Peyer's patch (tissue), 4 donors: ENCODE data around the gene CUL1. TPM values are rescaled to one million over a fixed set of nuclear protein-coding genes. Genes with fewer than 3 reads are reported as not detected.

ENCODE experiments used
- DNase-seq, 3 donors: peaks; one replicate each; pipeline ENCODE4 v3.0.0-alpha.2; 2017 to 2019
- H3K27ac ChIP-seq, 4 donors: fragments of 200-600 bp; sonication (generic); one replicate each; pipeline ENCODE4 v1.5.1; 2016 to 2019
- H3K27me3 ChIP-seq, 2 donors: fragments of 200-600 bp; sonication (generic); one replicate each; pipeline ENCODE4 v1.5.1; 2019
- H3K36me3 ChIP-seq, 3 donors: fragments of 200-600 bp; sonication (generic); one replicate each; pipeline ENCODE4 v1.5.1; 2016 to 2019
- H3K4me1 ChIP-seq, 4 donors: fragments of 200-600 bp; sonication (generic); one replicate each; pipeline ENCODE4 v1.5.1; 2016 to 2019
- H3K4me3 ChIP-seq, 4 donors: fragments of 200-600 bp; sonication (generic); 1 replicate in 3 of 4; 2 replicates in 1 of 4; pipeline ENCODE4 v1.5.1; 2016 to 2019; ENCODE audit warnings: mild to moderate bottlenecking in 1 of 4
- H3K9me3 ChIP-seq, 4 donors: fragments of 200-600 bp; sonication (generic); one replicate each; pipeline ENCODE4 v1.5.1; 2016 to 2019; ENCODE audit warnings: mild to moderate bottlenecking in 1 of 4
- POLR2A ChIP-seq, 2 donors: fragments of 450-650 bp; IDR thresholded peaks; one replicate each; pipeline ENCODE4 v1.5.1; 2017; ENCODE audit warnings: antibody characterized with exemption in 2 of 2, mild to moderate bottlenecking in 2 of 2, moderate library complexity in 2 of 2
- total RNA-seq, 4 donors: library from RNA; depleted of rRNA; stranded (reverse); fragments of >200 nt; gene quantifications; one replicate each; pipeline ENCODE4 v1.1.0, GENCODE V29; 2016
- TF ChIP-seq, protein P1 (sequence below), 6 experiments: fragments of 450-650 bp in 4 of 6; fragments of 200-600 bp in 2 of 6; sonication (generic) in 1 of 6; IDR thresholded peaks; one replicate each; pipeline ENCODE4 v1.5.1; 2017 to 2019; ENCODE audit warnings: antibody characterized with exemption in 6 of 6, mild to moderate bottlenecking in 3 of 6, moderate library complexity in 1 of 6

The CUL1 gene
- total RNA-seq, 4 donors from 2014 or later: 29.5 to 86.6 (median 35.8) TPM

DNA sequence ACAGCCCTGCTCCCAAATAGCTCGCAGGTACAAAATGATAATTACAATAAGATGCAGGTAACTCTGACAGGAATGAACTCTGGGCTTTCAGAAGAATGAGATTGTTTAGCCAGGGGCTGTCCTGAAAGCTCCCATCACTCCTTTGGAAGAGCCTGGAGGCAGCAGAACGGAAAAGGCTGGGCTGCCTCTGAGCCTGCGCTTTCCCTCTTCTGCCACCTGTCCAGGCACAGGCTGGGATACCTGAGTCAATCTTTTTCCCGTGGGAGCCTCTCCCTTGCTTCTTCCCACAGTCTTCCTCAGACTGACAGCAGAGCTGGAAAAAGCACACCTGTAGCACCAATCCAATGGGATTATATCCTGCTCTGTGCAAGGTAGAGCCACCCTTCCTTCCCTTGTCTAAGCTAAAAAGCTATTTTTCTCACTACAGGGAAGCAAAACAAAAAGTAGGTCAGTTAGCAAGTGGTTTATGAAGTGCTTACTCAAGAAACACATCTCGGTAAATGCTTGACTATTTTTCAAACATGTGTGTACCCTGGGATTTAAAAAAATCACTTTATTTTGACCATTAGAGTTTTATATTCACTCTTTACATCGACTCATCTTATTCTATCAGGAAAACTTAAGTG is 12.3 kb upstream of the CUL1 start:
- DNase-seq: no peak
- H3K9me3 ChIP-seq: no peaks in the 10 kb centered on the region
- no peaks in the 10 kb centered on the region for H3K27me3 ChIP-seq
- H3K36me3 ChIP-seq: no peaks in the 10 kb centered on the region
- H3K4me1 ChIP-seq: no peaks in the 10 kb centered on the region
- TF ChIP-seq, protein P1, sequence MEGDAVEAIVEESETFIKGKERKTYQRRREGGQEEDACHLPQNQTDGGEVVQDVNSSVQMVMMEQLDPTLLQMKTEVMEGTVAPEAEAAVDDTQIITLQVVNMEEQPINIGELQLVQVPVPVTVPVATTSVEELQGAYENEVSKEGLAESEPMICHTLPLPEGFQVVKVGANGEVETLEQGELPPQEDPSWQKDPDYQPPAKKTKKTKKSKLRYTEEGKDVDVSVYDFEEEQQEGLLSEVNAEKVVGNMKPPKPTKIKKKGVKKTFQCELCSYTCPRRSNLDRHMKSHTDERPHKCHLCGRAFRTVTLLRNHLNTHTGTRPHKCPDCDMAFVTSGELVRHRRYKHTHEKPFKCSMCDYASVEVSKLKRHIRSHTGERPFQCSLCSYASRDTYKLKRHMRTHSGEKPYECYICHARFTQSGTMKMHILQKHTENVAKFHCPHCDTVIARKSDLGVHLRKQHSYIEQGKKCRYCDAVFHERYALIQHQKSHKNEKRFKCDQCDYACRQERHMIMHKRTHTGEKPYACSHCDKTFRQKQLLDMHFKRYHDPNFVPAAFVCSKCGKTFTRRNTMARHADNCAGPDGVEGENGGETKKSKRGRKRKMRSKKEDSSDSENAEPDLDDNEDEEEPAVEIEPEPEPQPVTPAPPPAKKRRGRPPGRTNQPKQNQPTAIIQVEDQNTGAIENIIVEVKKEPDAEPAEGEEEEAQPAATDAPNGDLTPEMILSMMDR (IDR thresholded peaks at IDR 0.05): no peak
- TF ChIP-seq POLR2A (IDR thresholded peaks at IDR 0.05): no peak
- H3K4me3 ChIP-seq: no peak overlapping the region
- H3K27ac ChIP-seq: no peak overlapping the region

GRCh38 chr7:148687555-148687954 is 11.1 kb upstream of the CUL1 start:
- H3K27me3 ChIP-seq: no peaks in the 10 kb centered on the region
- no peak for TF ChIP-seq POLR2A (IDR thresholded peaks at IDR 0.05)
- TF ChIP-seq, protein P1 (IDR thresholded peaks at IDR 0.05): no peak
- H3K4me1 ChIP-seq: no peaks in the 10 kb centered on the region
- no peaks in the 10 kb centered on the region for H3K9me3 ChIP-seq
- no peak for DNase-seq
- no peak overlapping the region for H3K4me3 ChIP-seq
- no peaks in the 10 kb centered on the region for H3K36me3 ChIP-seq
- no peak overlapping the region for H3K27ac ChIP-seq

DNA sequence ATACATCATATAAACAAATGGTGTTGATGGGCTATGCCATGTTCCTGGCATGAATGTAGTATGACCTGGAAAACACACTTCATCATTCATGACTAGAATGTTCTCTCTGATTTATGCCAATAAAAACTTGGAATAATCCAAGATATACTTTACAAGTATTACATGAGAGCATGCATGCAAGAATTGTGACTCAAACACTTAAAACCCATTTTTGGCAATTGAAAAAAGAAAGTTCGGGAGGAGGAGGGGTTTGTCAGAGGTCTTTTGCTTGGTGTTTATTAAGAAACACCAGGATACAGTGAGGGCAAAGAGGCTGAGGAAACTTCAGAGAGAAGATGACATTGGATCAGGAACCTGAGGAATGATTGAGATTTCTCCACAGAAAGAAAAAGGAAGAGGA is 10.2 kb upstream of the CUL1 start:
- Histone ChIP-seq H3K4me3 (no peak overlapping the region), H3K9me3 (no peaks in the 10 kb centered on the region), H3K27ac (no peak overlapping the region), H3K4me1 (no peaks in the 10 kb centered on the region), H3K27me3 (no peaks in the 10 kb centered on the region), H3K36me3 (no peaks in the 10 kb centered on the region)
- no peak for DNase-seq
- TF ChIP-seq POLR2A (IDR thresholded peaks at IDR 0.05): no peak
- TF ChIP-seq, protein P1 (IDR thresholded peaks at IDR 0.05): no peak

- Histone ChIP-seq H3K27ac (no peak overlapping the region), H3K4me3 (no peak overlapping the region), H3K4me1 (no peaks in the 10 kb centered on the region), H3K27me3 (no peaks in the 10 kb centered on the region), H3K36me3 (no peaks in the 10 kb centered on the region), H3K9me3 (no peaks in the 10 kb centered on the region)
- DNase-seq: no peak
- no peak for TF ChIP-seq POLR2A (IDR thresholded peaks at IDR 0.05)
- TF ChIP-seq, protein P1 (IDR thresholded peaks at IDR 0.05): no peak
Observed at GRCh38 chr7:148693651-148694050, 5.1 kb upstream of the CUL1 start.

- no peaks in the 10 kb centered on the region for H3K27me3 ChIP-seq
- no peaks in the 10 kb centered on the region for H3K4me1 ChIP-seq
- H3K27ac ChIP-seq: no peak overlapping the region
- DNase-seq: no peak
- no peaks in the 10 kb centered on the region for H3K36me3 ChIP-seq
- H3K9me3 ChIP-seq: no peaks in the 10 kb centered on the region
- no peak for TF ChIP-seq POLR2A (IDR thresholded peaks at IDR 0.05)
- TF ChIP-seq, protein P1 (IDR thresholded peaks at IDR 0.05): no peak
- H3K4me3 ChIP-seq: no peak overlapping the region
Observed at GRCh38 chr7:148694631-148695030, 4.1 kb upstream of the CUL1 start.

DNA sequence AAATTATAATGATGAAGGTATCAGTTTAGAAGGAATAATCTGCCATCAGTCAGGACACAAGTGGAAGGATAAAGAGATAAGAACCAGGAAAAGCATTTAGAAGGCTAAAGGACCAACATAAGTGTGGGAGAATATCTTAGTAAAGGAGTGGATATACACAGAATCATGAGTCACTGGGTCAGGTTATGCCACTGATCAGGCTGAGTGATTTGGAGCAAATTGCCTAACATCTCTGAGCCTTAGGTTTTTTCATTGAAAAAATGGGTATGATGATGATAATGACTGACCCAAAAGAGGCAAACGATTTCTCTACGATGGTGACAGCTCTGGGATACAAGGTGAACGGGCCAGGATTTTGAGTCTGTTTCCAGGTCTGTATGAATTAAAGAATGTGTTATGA is 2.8 kb upstream of the CUL1 start:
- Histone ChIP-seq H3K9me3 (no peaks in the 10 kb centered on the region), H3K27me3 (no peaks in the 10 kb centered on the region), H3K4me3 (no peak overlapping the region), H3K27ac (no peak overlapping the region), H3K4me1 (peaks cover 0 to 8% (median 4%) of the 10 kb centered on the region in 4 donors), H3K36me3 (no peaks in the 10 kb centered on the region)
- no peak for TF ChIP-seq POLR2A (IDR thresholded peaks at IDR 0.05)
- TF ChIP-seq, protein P1 (IDR thresholded peaks at IDR 0.05): no peak
- DNase-seq: no peak
